Fibroblast of lung (primary cell): ENCODE measurements around the gene LAMTOR4. TPM values are rescaled to one million over a fixed set of nuclear protein-coding genes. Genes with fewer than 3 reads are reported as not detected.

Experiments used
- DNase-seq, 2 donors: peaks; one replicate each; pipeline versions ENCODE4 v3.0.0 to v3.0.0-alpha.2; 2010; ENCODE audit warnings: low read depth in 2 of 2
- H2AFZ ChIP-seq: 2 replicates; pipeline ENCODE4 v1.5.1; 2012; ENCODE audit warnings: low read length, control low read depth, inconsistent platforms
- H3K27ac ChIP-seq: 2 replicates; pipeline ENCODE4 v1.5.1; 2011; ENCODE audit warnings: low read length, control low read depth; ENCODE audit not compliant: insufficient read depth
- H3K27me3 ChIP-seq: 2 replicates; pipeline ENCODE4 v1.5.1; 2011; ENCODE audit warnings: mild to moderate bottlenecking, low read length; ENCODE audit not compliant: control insufficient read depth, insufficient read depth
- H3K36me3 ChIP-seq: 2 replicates; pipeline ENCODE4 v1.5.1; 2011; ENCODE audit warnings: low read length; ENCODE audit not compliant: control insufficient read depth, insufficient read depth
- H3K4me1 ChIP-seq: 2 replicates; pipeline ENCODE4 v1.5.1; 2011; ENCODE audit warnings: low read length; ENCODE audit not compliant: control insufficient read depth, insufficient read depth; ENCODE audit errors: extremely low read depth
- H3K4me2 ChIP-seq: 2 replicates; pipeline ENCODE4 v1.5.1; 2011; ENCODE audit warnings: low read length, control low read depth; ENCODE audit not compliant: insufficient read depth; ENCODE audit errors: extremely low read depth
- H3K4me3 ChIP-seq, 4 experiments: fragments of 200-600 bp in 1 of 4; sonication (generic) in 1 of 4; replicated peaks in 1 of 4; 2 replicates each; pipeline ENCODE4 v1.5.1; 2011 to 2016; ENCODE audit warnings: low read length in 4 of 4, low read depth in 3 of 4, mild to moderate bottlenecking in 3 of 4, control low read depth in 2 of 4, inconsistent platforms in 1 of 4, mixed read lengths in 1 of 4; ENCODE audit not compliant: insufficient read depth in 1 of 4; ENCODE audit errors: control extremely low read depth in 1 of 4
- H3K79me2 ChIP-seq: 2 replicates; pipeline ENCODE4 v1.5.1; 2012; ENCODE audit warnings: mild to moderate bottlenecking, low read length, inconsistent platforms; ENCODE audit not compliant: control insufficient read depth, insufficient read depth
- H3K9ac ChIP-seq: 2 replicates; pipeline ENCODE4 v1.5.1; 2011; ENCODE audit warnings: mild to moderate bottlenecking, low read length, control low read depth; ENCODE audit not compliant: insufficient read depth
- H3K9me3 ChIP-seq: 2 replicates; pipeline ENCODE4 v1.5.1; 2012; ENCODE audit warnings: low read depth, low read length; ENCODE audit not compliant: control insufficient read depth, insufficient read depth
- H4K20me1 ChIP-seq: 2 replicates; pipeline ENCODE4 v1.5.1; 2011; ENCODE audit warnings: low read length; ENCODE audit not compliant: control insufficient read depth, insufficient read depth; ENCODE audit errors: extremely low read depth
- EZH2 ChIP-seq: IDR thresholded peaks from 2 replicates; pipeline ENCODE4 v1.5.1; 2012; ENCODE audit warnings: low read length, control low read depth, mild to moderate bottlenecking; ENCODE audit errors: missing control alignments
- polyA plus RNA-seq, 2 donors: library from polyadenylated mRNA; depleted of rRNA in 1 of 2; stranded (reverse) in 1 of 2; unstranded in 1 of 2; fragments of >200 nt; gene quantifications; 2 replicates each; pipeline ENCODE4 v1.2.1, GENCODE V29; 2011 to 2012; ENCODE audit warnings: missing spikeins in 1 of 2
- total RNA-seq: library from RNA; depleted of rRNA; stranded (reverse); fragments of >200 nt; gene quantifications from 2 replicates; pipeline ENCODE4 v1.2.1, GENCODE V29; 2014
- TF ChIP-seq, protein P1 (sequence below), 2 donors: IDR thresholded peaks in 1 of 2; conservative IDR thresholded peaks in 1 of 2; 1 replicate in 1 of 2; 2 replicates in 1 of 2; pipeline ENCODE4 v1.5.1; 2011 to 2012; ENCODE audit warnings: low read length in 2 of 2, control low read depth in 1 of 2, inconsistent platforms in 1 of 2, low read depth in 1 of 2, mild to moderate bottlenecking in 1 of 2

The LAMTOR4 gene
- total and polyA plus RNA-seq, 2 donors (not counting 1 experiment from before 2014, with no cell fraction given): 95.0 to 116 TPM

DNA sequence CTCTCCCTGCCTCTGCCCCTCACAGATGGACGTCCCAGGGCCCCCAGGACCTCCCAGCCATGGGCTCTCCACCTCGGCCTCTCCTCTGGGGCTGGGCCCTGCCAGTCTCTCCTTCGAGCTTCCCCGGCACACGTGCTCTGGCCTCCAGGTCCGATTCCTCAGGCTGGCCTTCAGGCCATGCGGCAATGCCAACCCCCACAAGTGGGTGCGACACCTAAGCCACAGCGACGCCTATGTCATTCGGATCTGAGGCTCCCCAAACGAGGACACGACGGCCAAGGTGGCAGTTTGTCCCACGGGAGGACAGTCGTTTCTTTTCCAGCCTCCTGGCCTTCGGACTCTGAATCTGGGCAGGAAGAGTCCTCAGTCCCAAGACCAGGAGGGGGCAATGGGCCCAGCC, 42.1 kb upstream of the LAMTOR4 start:
- DNase-seq: no peak
- Histone ChIP-seq H4K20me1 (no peaks in the 10 kb centered on the region), H3K79me2 (no peaks in the 10 kb centered on the region), H3K9ac (no peak overlapping the region), H3K27ac (no peak overlapping the region), H2AFZ (no peak overlapping the region), H3K4me1 (peaks cover 7% of the 10 kb centered on the region), H3K36me3 (peaks cover 26% of the 10 kb centered on the region), H3K4me3 (no peak overlapping the region), H3K27me3 (no peaks in the 10 kb centered on the region), H3K4me2 (no peak overlapping the region), H3K9me3 (no peaks in the 10 kb centered on the region)
- TF ChIP-seq EZH2: no peak
- TF ChIP-seq, protein P1, sequence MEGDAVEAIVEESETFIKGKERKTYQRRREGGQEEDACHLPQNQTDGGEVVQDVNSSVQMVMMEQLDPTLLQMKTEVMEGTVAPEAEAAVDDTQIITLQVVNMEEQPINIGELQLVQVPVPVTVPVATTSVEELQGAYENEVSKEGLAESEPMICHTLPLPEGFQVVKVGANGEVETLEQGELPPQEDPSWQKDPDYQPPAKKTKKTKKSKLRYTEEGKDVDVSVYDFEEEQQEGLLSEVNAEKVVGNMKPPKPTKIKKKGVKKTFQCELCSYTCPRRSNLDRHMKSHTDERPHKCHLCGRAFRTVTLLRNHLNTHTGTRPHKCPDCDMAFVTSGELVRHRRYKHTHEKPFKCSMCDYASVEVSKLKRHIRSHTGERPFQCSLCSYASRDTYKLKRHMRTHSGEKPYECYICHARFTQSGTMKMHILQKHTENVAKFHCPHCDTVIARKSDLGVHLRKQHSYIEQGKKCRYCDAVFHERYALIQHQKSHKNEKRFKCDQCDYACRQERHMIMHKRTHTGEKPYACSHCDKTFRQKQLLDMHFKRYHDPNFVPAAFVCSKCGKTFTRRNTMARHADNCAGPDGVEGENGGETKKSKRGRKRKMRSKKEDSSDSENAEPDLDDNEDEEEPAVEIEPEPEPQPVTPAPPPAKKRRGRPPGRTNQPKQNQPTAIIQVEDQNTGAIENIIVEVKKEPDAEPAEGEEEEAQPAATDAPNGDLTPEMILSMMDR (conservative IDR thresholded peaks at IDR 0.05 in 1 of 2, IDR thresholded peaks at IDR 0.05 in 1 of 2; ENCODE audit: low read depth in 1 of 2, low read length in 2 of 2): no peak

GRCh38 chr7:100107125-100107737, 41.5 kb upstream of the LAMTOR4 start:
- Histone ChIP-seq H3K36me3 (peaks cover 28% of the 10 kb centered on the region), H3K79me2 (no peaks in the 10 kb centered on the region), H3K9me3 (no peaks in the 10 kb centered on the region), H3K27me3 (no peaks in the 10 kb centered on the region), H3K9ac (no peak overlapping the region), H4K20me1 (no peaks in the 10 kb centered on the region), H3K27ac (no peak overlapping the region), H3K4me3 (no peak overlapping the region), H2AFZ (no peak overlapping the region), H3K4me1 (peaks cover 7% of the 10 kb centered on the region), H3K4me2 (no peak overlapping the region)
- no peak for DNase-seq
- TF ChIP-seq EZH2: no peak
- TF ChIP-seq, protein P1 (conservative IDR thresholded peaks at IDR 0.05 in 1 of 2, IDR thresholded peaks at IDR 0.05 in 1 of 2; ENCODE audit: low read depth in 1 of 2, low read length in 2 of 2): no peak

GRCh38 chr7:100107890-100108289, 40.8 kb upstream of the LAMTOR4 start:
- H3K9me3 ChIP-seq: no peaks in the 10 kb centered on the region
- no peak overlapping the region for H3K9ac ChIP-seq
- DNase-seq: no peak
- peaks cover 4% of the 10 kb centered on the region for H3K4me1 ChIP-seq
- H2AFZ ChIP-seq: no peak overlapping the region
- no peak for TF ChIP-seq EZH2
- TF ChIP-seq, protein P1 (conservative IDR thresholded peaks at IDR 0.05 in 1 of 2, IDR thresholded peaks at IDR 0.05 in 1 of 2; ENCODE audit: low read depth in 1 of 2, low read length in 2 of 2): no peak
- H3K36me3 ChIP-seq: peaks cover 28% of the 10 kb centered on the region
- no peak overlapping the region for H3K4me2 ChIP-seq
- no peaks in the 10 kb centered on the region for H4K20me1 ChIP-seq
- no peaks in the 10 kb centered on the region for H3K27me3 ChIP-seq
- H3K27ac ChIP-seq: no peak overlapping the region
- H3K79me2 ChIP-seq: no peaks in the 10 kb centered on the region
- H3K4me3 ChIP-seq: no peak overlapping the region
